Heart left ventricle (tissue), 16 donors: ENCODE data around the gene NUBP2. TPM values are rescaled to one million over a fixed set of nuclear protein-coding genes. Genes with fewer than 3 reads are reported as not detected.

Source experiments
- ATAC-seq, 4 donors: fragments of 200-7000 bp; cut with Tn5 transposase; one replicate each; pipeline ENCODE4 v1.9.1; 2020 to 2022; ENCODE audit warnings: moderate library complexity in 4 of 4, mild to moderate bottlenecking in 3 of 4, moderate number of reproducible peaks in 1 of 4
- DNase-seq, 5 donors: peaks; one replicate each; pipeline ENCODE4 v3.0.0-alpha.2; 2020
- H3K27ac ChIP-seq, 12 donors: fragments of 200-600 bp; sonication (generic) in 4 of 12; one replicate each; pipeline versions ENCODE4 v1.5.0 to v1.8.0; 2016 to 2022; ENCODE audit warnings: mild to moderate bottlenecking in 2 of 12
- H3K27me3 ChIP-seq, 9 donors: fragments of 200-600 bp; sonication (generic) in 2 of 9; one replicate each; pipeline versions ENCODE4 v1.5.1 to v1.8.0; 2016 to 2022; ENCODE audit warnings: mild to moderate bottlenecking in 3 of 9
- H3K36me3 ChIP-seq, 9 donors: fragments of 200-600 bp; sonication (generic) in 2 of 9; one replicate each; pipeline versions ENCODE4 v1.5.0 to v1.8.0; 2018 to 2022; ENCODE audit warnings: mild to moderate bottlenecking in 2 of 9
- H3K4me1 ChIP-seq, 12 donors: fragments of 200-600 bp; sonication (generic) in 4 of 12; one replicate each; pipeline versions ENCODE4 v1.5.0 to v1.8.0; 2016 to 2022; ENCODE audit warnings: mild to moderate bottlenecking in 3 of 12
- H3K4me3 ChIP-seq, 12 donors: fragments of 200-600 bp; sonication (generic) in 4 of 12; one replicate each; pipeline versions ENCODE4 v1.5.0 to v1.8.0; 2017 to 2022; ENCODE audit warnings: mild to moderate bottlenecking in 9 of 12, moderate library complexity in 4 of 12
- H3K9me3 ChIP-seq, 12 donors: fragments of 200-600 bp; sonication (generic) in 4 of 12; one replicate each; pipeline versions ENCODE4 v1.5.0 to v1.8.0; 2016 to 2022; ENCODE audit warnings: mild to moderate bottlenecking in 1 of 12
- CTCF ChIP-seq, 12 donors: fragments of 200-600 bp; sonication (generic) in 4 of 12; IDR thresholded peaks; one replicate each; pipeline versions ENCODE4 v1.5.0 to v1.8.0; 2018 to 2022; ENCODE audit warnings: antibody characterized with exemption in 12 of 12, mild to moderate bottlenecking in 5 of 12
- POLR2A ChIP-seq, 2 donors: fragments of 450-650 bp; IDR thresholded peaks; one replicate each; pipeline ENCODE4 v1.6.1; 2017; ENCODE audit warnings: antibody characterized with exemption in 2 of 2, mild to moderate bottlenecking in 2 of 2, moderate library complexity in 2 of 2
- WGBS, 4 donors: extraction: QIAGEN DNeasy Blood & Tissue Kit in 2 of 4; methylation state at CpG; one replicate each; pipeline versions ENCODE4 v1.1.5 to v1.1.7; 2013 to 2018; 5-methylcytosine and 5-hydroxymethylcytosine counted together
- intact Hi-C, 10 donors: fragments of 100-400 bp; cut with DNase I; formaldehyde crosslinking; loops; one replicate each; pipeline versions ENCODE4 v1.11.1 to v1.14.2; 2022
- polyA plus RNA-seq, 2 donors: library from polyadenylated mRNA; stranded (reverse); fragments of 200-250 nt; gene quantifications; one replicate each; pipeline ENCODE4 v1.2.3, GENCODE V29; 2013
- total RNA-seq, 9 donors: library from RNA; depleted of rRNA in 2 of 9; stranded (reverse); fragments of >200 nt in 2 of 9; fragmentation: NEBNext Ultra II Directional in 3 of 9; extraction: Animal tissue kit (Norgen Biotek cat#: 25700) in 3 of 9; gene quantifications; one replicate each; pipeline versions ENCODE4 v1.1.0 to v1.2.4, GENCODE V29; 2016 to 2023
- donor health status: ischemic (EF 13 %, LVEDD 7.1; RV severe dilation, severe dysfunction).
- donor health status: healthy with polysubstance abuse.
- donor health status: DM: no; HTN: yes; CAD: no.
- donor health status: DM: no; HTN: no; CAD: no.
- donor health status: ischemic (EF 25% LVEDD 6.9; RV normal size, moderate dysfunction).
- donor health status: ischemic (EF 25% LVEDD 5.7; RV mildly dilated, moderate dysfunction).
- donor health status: healthy.
- donor health status: DM: yes; HTN: yes; CAD: no.
- donor health status: ischemic (EF 35%, LVEDD 5.7; RV mildly dilated, moderate dysfunction).
- donor health status: nonischemic (EF 11% LVEDD 7.7; RV severe dilation, severe dysfunction).
- donor health status: DM: yes; HTN: yes; CAD: no.
- donor health status: PGD.
- donor health status: ischemic (EF 29% LVEDD 5.4; RV normal size, mild dysfunction).
- donor health status: nonischemic (EF 23%, LVEDD 6.1; RV moderate dilation, normal function).

NUBP2 gene
- total and polyA plus RNA-seq, 11 donors, result 26.7 to 81.9 (median 30.4) TPM

- TF ChIP-seq CTCF (IDR thresholded peaks at IDR 0.05) (no peak), POLR2A (IDR thresholded peaks at IDR 0.05) (no peak)
- Histone ChIP-seq H3K36me3 (peaks cover 0 to 83% (median 64%) of the 10 kb centered on the region in 9 donors), H3K27me3 (no peaks in the 10 kb centered on the region), H3K4me1 (peaks cover 0 to 6% (median 0%) of the 10 kb centered on the region in 12 donors), H3K9me3 (no peaks in the 10 kb centered on the region), H3K27ac (no peak overlapping the region), H3K4me3 (no peak overlapping the region)
- WGBS, 4 donors, result 93 to 95% (median 94%) methylated on average over 34 to 40 of the region's 40 CpGs
- ATAC-seq (no peak), DNase-seq (no peak)
- intact Hi-C loops, result no loop called here
Observed at GRCh38 chr16:1816396-1817275, 33.9 kb downstream of the NUBP2 start.

GRCh38 chr16:1817276-1817589 lies 34.5 kb downstream of the NUBP2 start:
- no peak for DNase-seq
- Histone ChIP-seq H3K9me3 (no peaks in the 10 kb centered on the region), H3K36me3 (peaks cover 0 to 89% (median 70%) of the 10 kb centered on the region in 9 donors), H3K4me3 (no peak overlapping the region), H3K27me3 (no peaks in the 10 kb centered on the region), H3K4me1 (peaks cover 0 to 6% (median 0%) of the 10 kb centered on the region in 12 donors), H3K27ac (no peak overlapping the region)
- intact Hi-C loops, result no loop called here
- TF ChIP-seq POLR2A (IDR thresholded peaks at IDR 0.05) (no peak), CTCF (IDR thresholded peaks at IDR 0.05) (no peak)
- WGBS, 4 donors, result 92 to 96% (median 95%) methylated on average over 7 to 9 of the region's 9 CpGs
- no peak for ATAC-seq

GRCh38 chr16:1817716-1818115 lies 35.0 kb downstream of the NUBP2 start:
- Histone ChIP-seq H3K9me3 (no peaks in the 10 kb centered on the region), H3K4me3 (no peak overlapping the region), H3K27ac (no peak overlapping the region), H3K4me1 (peaks cover 0 to 5% (median 0%) of the 10 kb centered on the region in 12 donors), H3K27me3 (no peaks in the 10 kb centered on the region), H3K36me3 (peaks cover 0 to 94% (median 75%) of the 10 kb centered on the region in 9 donors)
- DNase-seq, result no peak
- TF ChIP-seq CTCF (IDR thresholded peaks at IDR 0.05), result no peak
- no peak for ATAC-seq
- WGBS, 4 donors, result 87 to 93% (median 93%) methylated on average over 13 to 17 of the region's 17 CpGs
- intact Hi-C loops, result no loop called here

GRCh38 chr16:1818204-1818872 lies 35.6 kb downstream of the NUBP2 start:
- H3K4me3 ChIP-seq, result no peak overlapping the region
- WGBS, 4 donors, result 93 to 95% (median 95%) methylated on average over 15 to 27 of the region's 27 CpGs
- peaks cover 0 to 93% (median 76%) of the 10 kb centered on the region in 9 donors for H3K36me3 ChIP-seq
- ATAC-seq (no peak), DNase-seq (no peak)
- H3K9me3 ChIP-seq, result no peaks in the 10 kb centered on the region
- no peaks in the 10 kb centered on the region for H3K27me3 ChIP-seq
- H3K4me1 ChIP-seq, result peaks cover 0 to 2% (median 0%) of the 10 kb centered on the region in 12 donors
- TF ChIP-seq CTCF (IDR thresholded peaks at IDR 0.05) (no peak), POLR2A (IDR thresholded peaks at IDR 0.05) (no peak)
- H3K27ac ChIP-seq, result no peak overlapping the region
- intact Hi-C loops, result no loop called here
